MM.1S (cell line): Measurements from ENCODE around the gene FOXP1.

Experiments
- EZH2 ChIP-seq: fragments of 300-600 bp; sonication (generic); optimal IDR thresholded peaks from 2 replicates; pipeline ENCODE3; 2017; ENCODE audit warnings: low read depth, mild to moderate bottlenecking, antibody characterized with exemption, low read length, mixed read lengths
- TF ChIP-seq, protein P1 (sequence below): fragments of 300-600 bp; sonication (generic); IDR thresholded peaks from 2 replicates; pipeline ENCODE4 v1.5.1; 2016; ENCODE audit warnings: antibody characterized with exemption, low read length, mixed read lengths

DNA sequence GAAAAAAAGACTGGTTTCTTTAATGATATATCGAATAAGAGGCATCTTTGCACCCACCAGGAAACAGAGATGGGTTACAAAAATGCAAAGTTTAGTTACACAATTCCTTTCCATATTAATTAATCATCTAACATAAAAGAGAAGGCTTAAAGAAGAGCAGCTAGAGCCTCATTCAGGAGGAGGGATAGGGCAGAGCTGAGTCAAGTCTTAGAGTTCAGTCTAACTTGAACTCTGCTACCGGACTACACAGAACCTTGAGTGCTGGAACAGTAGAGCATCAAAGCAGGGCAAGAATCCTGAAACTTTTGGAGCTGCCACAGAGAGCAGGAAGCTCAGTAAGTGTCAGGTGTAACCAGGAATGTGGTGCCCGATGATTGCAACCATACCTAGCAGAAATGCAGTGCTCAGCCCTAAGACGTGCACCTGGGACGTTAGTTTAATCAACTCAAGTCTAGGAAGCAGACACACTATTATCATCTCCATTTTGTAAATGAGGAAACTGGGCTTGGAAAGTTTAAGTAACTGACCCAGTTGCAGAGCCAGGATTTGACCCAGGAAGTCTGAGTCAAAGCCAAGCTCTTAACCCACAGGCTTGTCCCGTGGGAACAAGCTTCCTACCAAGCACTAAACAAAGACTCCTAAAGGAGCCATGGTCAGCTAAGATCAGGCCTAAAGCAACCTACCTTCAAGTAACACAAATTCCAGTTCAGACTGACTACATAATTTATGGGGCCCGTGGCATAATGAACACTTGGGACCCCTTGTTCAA lies 187.4 kb downstream of the FOXP1 start:
- TF ChIP-seq, protein P1, sequence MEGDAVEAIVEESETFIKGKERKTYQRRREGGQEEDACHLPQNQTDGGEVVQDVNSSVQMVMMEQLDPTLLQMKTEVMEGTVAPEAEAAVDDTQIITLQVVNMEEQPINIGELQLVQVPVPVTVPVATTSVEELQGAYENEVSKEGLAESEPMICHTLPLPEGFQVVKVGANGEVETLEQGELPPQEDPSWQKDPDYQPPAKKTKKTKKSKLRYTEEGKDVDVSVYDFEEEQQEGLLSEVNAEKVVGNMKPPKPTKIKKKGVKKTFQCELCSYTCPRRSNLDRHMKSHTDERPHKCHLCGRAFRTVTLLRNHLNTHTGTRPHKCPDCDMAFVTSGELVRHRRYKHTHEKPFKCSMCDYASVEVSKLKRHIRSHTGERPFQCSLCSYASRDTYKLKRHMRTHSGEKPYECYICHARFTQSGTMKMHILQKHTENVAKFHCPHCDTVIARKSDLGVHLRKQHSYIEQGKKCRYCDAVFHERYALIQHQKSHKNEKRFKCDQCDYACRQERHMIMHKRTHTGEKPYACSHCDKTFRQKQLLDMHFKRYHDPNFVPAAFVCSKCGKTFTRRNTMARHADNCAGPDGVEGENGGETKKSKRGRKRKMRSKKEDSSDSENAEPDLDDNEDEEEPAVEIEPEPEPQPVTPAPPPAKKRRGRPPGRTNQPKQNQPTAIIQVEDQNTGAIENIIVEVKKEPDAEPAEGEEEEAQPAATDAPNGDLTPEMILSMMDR: no peak
- no peak for TF ChIP-seq EZH2
